Hair follicle dermal papilla cell (primary cell): ENCODE measurements around the gene CTCF. TPM values are rescaled to one million over a fixed set of nuclear protein-coding genes. Genes with fewer than 3 reads are reported as not detected.

ENCODE experiments used
- small RNA-seq: library from RNA; depleted of rRNA; stranded (forward); fragments of <200 nt; gene quantifications from one replicate; pipeline ENCODE3, GENCODE V24; 2012
- total RNA-seq: library from RNA; depleted of rRNA; stranded (reverse); fragments of >200 nt; gene quantifications from 2 replicates; pipeline ENCODE4 v1.2.3, GENCODE V29; 2012

CTCF gene
- total RNA-seq = 23.8 and 27.3 TPM in 2 replicates

GRCh38 chr16:67562526-67562917 lies at the start of gene CTCF:
Gene CTCF, plus strand, starts transcription at chr16:67562526. Its CDS starts 48,307 bp downstream, at chr16:67610833.

GRCh38 chr16:67528222-67528869 lies 34.0 kb upstream of the CTCF start, which contains the start of gene RIPOR1:
Gene RIPOR1, plus strand, starts transcription at chr16:67528829. Its CDS starts 9,618 bp downstream, at chr16:67538447.

GRCh38 chr16:67659675-67660563 lies 97.6 kb downstream of the CTCF start, which contains the start of gene ACD:
Gene ACD, minus strand, starts transcription at chr16:67660260. Its CDS starts 40 bp downstream, at chr16:67660220.

GRCh38 chr16:67660564-67661028 lies 98.3 kb downstream of the CTCF start, which contains the start of gene PARD6A:
Gene PARD6A, plus strand, starts transcription at chr16:67660960. Its CDS starts 79 bp downstream, at chr16:67661039.

GRCh38 chr16:67666559-67667452 lies 104.5 kb downstream of the CTCF start, which contains the start of the genes C16orf86 and ENKD1:
Gene C16orf86, plus strand, starts transcription at chr16:67666814. Its CDS starts 157 bp downstream, at chr16:67666971.
Gene ENKD1, minus strand, starts transcription at chr16:67666750. Its CDS starts 308 bp downstream, at chr16:67666442.

Small RNA genes lying within 50 kb of the gene (small RNA-seq; reads per million reads assigned to genes)
- gene AC027682.3 = not detected

Other genes starting within 250 kb of the CTCF start
- gene KCTD19, start 235.8 kb upstream of the CTCF start, total RNA-seq = under 0.01 TPM in 1 of 2 replicates, not detected in the other
- 0.49 TPM in 1 of 2 replicates, not detected in the other for gene LRRC36, start 235.7 kb upstream of the CTCF start, total RNA-seq
- gene TPPP3, start 169.0 kb upstream of the CTCF start, total RNA-seq = 0.65 and 0.97 TPM in 2 replicates
- gene ZDHHC1, start 146.0 kb upstream of the CTCF start, total RNA-seq = 14.7 and 15.3 TPM in 2 replicates
- gene HSD11B2, start 131.4 kb upstream of the CTCF start, total RNA-seq = not detected in 2 replicates
- gene ATP6V0D1, start 81.4 kb upstream of the CTCF start, total RNA-seq = 111 and 131 TPM in 2 replicates
- not detected in 2 replicates for gene AGRP, start 79.0 kb upstream of the CTCF start, total RNA-seq
- gene RIPOR1, start 33.7 kb upstream of the CTCF start, total RNA-seq = 40.4 and 44.9 TPM in 2 replicates
- gene CARMIL2, start 82.6 kb downstream of the CTCF start, total RNA-seq = under 0.01 and 0.32 TPM in 2 replicates
- 12.9 and 16.9 TPM in 2 replicates for gene ACD, start 97.7 kb downstream of the CTCF start, total RNA-seq
- gene PARD6A, start 98.4 kb downstream of the CTCF start, total RNA-seq = 0.97 and 1.1 TPM in 2 replicates
- gene ENKD1, start 104.2 kb downstream of the CTCF start, total RNA-seq = 19.1 and 20.8 TPM in 2 replicates
- 5.8 and 12.5 TPM in 2 replicates for gene C16orf86, start 104.3 kb downstream of the CTCF start, total RNA-seq
- gene GFOD2, start 156.8 kb downstream of the CTCF start, total RNA-seq = 19.0 and 19.8 TPM in 2 replicates
- 7.2 and 7.5 TPM in 2 replicates for gene RANBP10, start 244.0 kb downstream of the CTCF start, total RNA-seq
- 0.49 and 1.3 TPM in 2 replicates for gene TSNAXIP1, start 244.4 kb downstream of the CTCF start, total RNA-seq